ENCODE data around the gene SIX1.

DNA sequence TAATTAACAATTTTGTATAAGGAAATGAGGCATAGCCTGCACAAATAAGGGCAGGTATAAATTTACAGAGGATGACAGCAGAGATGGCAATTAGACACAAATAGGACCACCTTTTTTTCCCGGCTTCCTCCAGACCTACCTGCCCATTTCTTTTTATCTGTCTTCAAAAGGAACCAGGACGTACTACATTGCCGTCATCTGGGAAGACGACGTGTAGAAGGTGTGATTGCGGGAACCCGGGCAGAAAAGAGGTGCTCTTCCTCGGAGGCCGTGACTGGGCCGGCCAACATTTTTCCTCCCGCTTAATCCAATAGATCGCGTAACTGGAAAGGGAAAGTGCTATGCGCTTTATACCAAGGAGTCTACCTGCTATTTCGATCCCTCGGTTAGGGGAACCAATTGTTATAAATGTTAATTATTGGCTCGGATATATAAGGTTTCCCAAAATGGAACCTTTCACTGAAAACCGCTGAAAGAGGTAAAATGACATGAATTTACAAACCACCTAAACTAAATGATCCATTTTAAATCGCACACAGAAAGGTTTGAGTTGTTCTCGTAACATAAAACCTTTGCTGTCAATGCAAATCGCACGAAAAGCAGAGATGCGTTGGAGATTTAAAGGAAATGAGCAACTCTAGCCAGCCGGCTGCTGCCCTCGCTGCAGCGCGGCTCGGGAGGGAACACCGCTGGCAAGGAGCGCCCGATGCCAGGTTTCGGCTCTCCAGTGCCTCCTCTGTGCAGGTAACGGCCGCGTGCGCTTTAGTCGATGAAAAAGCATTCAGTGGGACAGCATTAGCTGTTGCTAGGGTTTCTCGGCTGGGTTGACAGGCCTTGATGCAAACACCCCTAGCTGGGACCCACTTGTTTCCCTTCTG lies 2.8 kb upstream of the SIX1 start:
- no peak for TF ChIP-seq CHD2 (IDR thresholded peaks at IDR 0.05; ENCODE audit: low read length, partially characterized antibody)
- no peak for TF ChIP-seq NRF1 (IDR thresholded peaks at IDR 0.05; ENCODE audit: low read depth, low read length)
- TF ChIP-seq, protein P1, sequence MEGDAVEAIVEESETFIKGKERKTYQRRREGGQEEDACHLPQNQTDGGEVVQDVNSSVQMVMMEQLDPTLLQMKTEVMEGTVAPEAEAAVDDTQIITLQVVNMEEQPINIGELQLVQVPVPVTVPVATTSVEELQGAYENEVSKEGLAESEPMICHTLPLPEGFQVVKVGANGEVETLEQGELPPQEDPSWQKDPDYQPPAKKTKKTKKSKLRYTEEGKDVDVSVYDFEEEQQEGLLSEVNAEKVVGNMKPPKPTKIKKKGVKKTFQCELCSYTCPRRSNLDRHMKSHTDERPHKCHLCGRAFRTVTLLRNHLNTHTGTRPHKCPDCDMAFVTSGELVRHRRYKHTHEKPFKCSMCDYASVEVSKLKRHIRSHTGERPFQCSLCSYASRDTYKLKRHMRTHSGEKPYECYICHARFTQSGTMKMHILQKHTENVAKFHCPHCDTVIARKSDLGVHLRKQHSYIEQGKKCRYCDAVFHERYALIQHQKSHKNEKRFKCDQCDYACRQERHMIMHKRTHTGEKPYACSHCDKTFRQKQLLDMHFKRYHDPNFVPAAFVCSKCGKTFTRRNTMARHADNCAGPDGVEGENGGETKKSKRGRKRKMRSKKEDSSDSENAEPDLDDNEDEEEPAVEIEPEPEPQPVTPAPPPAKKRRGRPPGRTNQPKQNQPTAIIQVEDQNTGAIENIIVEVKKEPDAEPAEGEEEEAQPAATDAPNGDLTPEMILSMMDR (IDR thresholded peaks at IDR 0.05), result no peak
- TF ChIP-seq RAD21 (IDR thresholded peaks at IDR 0.05; ENCODE audit: low read length), result no peak
- no peak for TF ChIP-seq RFX5 (IDR thresholded peaks at IDR 0.05; ENCODE audit: low read length)
- TF ChIP-seq RXRA (IDR thresholded peaks at IDR 0.05; ENCODE audit: borderline replicate concordance, low read depth), result no peak
- TF ChIP-seq, protein P2, sequence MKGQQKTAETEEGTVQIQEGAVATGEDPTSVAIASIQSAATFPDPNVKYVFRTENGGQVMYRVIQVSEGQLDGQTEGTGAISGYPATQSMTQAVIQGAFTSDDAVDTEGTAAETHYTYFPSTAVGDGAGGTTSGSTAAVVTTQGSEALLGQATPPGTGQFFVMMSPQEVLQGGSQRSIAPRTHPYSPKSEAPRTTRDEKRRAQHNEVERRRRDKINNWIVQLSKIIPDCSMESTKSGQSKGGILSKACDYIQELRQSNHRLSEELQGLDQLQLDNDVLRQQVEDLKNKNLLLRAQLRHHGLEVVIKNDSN (IDR thresholded peaks at IDR 0.05; ENCODE audit: borderline replicate concordance, low read depth), result no peak
- TF ChIP-seq RCOR1 (IDR thresholded peaks at IDR 0.05; ENCODE audit: low read length), result no peak
- TF ChIP-seq SIN3A (IDR thresholded peaks at IDR 0.05; ENCODE audit: borderline replicate concordance, low read depth, low read length), result no peak; the same call in 1 of the 2 replicates

Measured in SK-N-SH (cell line).